OCI-LY1 (cell line): Measurements from ENCODE around the gene CDKAL1.

Experiments used
- EZH2 ChIP-seq: fragments of 200-600 bp; sonication (generic), shearing (Covaris generic); IDR thresholded peaks from 2 replicates; pipeline ENCODE4 v1.8.0; 2017; ENCODE audit warnings: borderline replicate concordance, mixed run types, mild to moderate bottlenecking, antibody characterized with exemption, low read length, moderate library complexity, mixed read lengths
- TF ChIP-seq, protein P1 (sequence below): fragments of 200-600 bp; sonication (generic), shearing (Covaris generic); IDR thresholded peaks from 2 replicates; pipeline ENCODE4 v1.5.1; 2017; ENCODE audit warnings: mild to moderate bottlenecking, antibody characterized with exemption, low read length, moderate library complexity, mixed read lengths

DNA sequence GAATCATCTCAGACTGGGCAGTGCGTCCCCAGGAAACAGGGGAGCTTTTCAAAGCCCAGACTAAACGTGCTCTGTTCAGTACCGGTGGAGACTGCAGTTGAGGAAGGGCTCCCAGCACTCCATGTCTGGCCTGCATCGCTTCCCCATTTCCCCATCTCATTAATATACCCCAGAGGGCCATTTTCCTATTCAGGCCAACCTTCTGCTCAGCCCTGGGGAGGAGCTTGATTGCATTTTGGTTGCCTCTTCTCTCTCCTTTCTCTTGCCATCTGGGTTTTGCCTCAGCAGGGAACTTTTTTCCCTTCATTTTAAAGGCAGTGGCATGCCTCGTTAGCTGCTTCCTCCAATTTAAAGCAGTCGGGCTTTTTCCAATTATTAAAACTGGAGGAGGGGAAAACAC lies 665.0 kb downstream of the CDKAL1 start:
- TF ChIP-seq, protein P1, sequence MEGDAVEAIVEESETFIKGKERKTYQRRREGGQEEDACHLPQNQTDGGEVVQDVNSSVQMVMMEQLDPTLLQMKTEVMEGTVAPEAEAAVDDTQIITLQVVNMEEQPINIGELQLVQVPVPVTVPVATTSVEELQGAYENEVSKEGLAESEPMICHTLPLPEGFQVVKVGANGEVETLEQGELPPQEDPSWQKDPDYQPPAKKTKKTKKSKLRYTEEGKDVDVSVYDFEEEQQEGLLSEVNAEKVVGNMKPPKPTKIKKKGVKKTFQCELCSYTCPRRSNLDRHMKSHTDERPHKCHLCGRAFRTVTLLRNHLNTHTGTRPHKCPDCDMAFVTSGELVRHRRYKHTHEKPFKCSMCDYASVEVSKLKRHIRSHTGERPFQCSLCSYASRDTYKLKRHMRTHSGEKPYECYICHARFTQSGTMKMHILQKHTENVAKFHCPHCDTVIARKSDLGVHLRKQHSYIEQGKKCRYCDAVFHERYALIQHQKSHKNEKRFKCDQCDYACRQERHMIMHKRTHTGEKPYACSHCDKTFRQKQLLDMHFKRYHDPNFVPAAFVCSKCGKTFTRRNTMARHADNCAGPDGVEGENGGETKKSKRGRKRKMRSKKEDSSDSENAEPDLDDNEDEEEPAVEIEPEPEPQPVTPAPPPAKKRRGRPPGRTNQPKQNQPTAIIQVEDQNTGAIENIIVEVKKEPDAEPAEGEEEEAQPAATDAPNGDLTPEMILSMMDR: no peak
- no peak for TF ChIP-seq EZH2
